CD8-positive, alpha-beta memory T cell (primary cell): ENCODE results near the gene ATP8B1. TPM values are rescaled to one million over a fixed set of nuclear protein-coding genes. Genes with fewer than 3 reads are reported as not detected.

Experiments used
- CTCF ChIA-PET: fragments of 350-600 bp; sonication (Branson Sonifier 250); formaldehyde crosslinking; loops from one replicate; lab custom pipeline; 2021; ENCODE audit warnings: antibody characterized with exemption; lab: Charles Lee
- POLR2A ChIA-PET: fragments of 350-600 bp; sonication (Branson Sonifier 250); formaldehyde crosslinking; loops from one replicate; lab custom pipeline; 2021; ENCODE audit warnings: antibody characterized with exemption; lab: Charles Lee
- DNase-seq, 5 donors: peaks; one replicate each; pipeline versions ENCODE4 v3.0.0 to v3.0.0-alpha.2; 2020 to 2022; ENCODE audit warnings: mixed read lengths in 1 of 5
- H3K27ac ChIP-seq: one replicate; pipeline ENCODE4 v1.7.0; 2013; ENCODE audit warnings: low read depth, mild to moderate bottlenecking, low read length, moderate library complexity
- H3K27me3 ChIP-seq: 2 replicates; pipeline ENCODE4 v1.7.0; 2013; ENCODE audit warnings: low read length, mild to moderate bottlenecking; ENCODE audit not compliant: insufficient read depth, poor library complexity, severe bottlenecking
- H3K36me3 ChIP-seq: 2 replicates; pipeline ENCODE4 v1.7.0; 2013; ENCODE audit warnings: mild to moderate bottlenecking, low read length, moderate library complexity; ENCODE audit not compliant: insufficient read depth
- H3K4me1 ChIP-seq: 2 replicates; pipeline ENCODE4 v1.7.0; 2013; ENCODE audit warnings: mild to moderate bottlenecking, low read length, moderate library complexity; ENCODE audit not compliant: insufficient read depth
- H3K4me3 ChIP-seq: 2 replicates; pipeline ENCODE4 v1.7.0; 2013; ENCODE audit warnings: mild to moderate bottlenecking, low read length
- H3K9me3 ChIP-seq: 2 replicates; pipeline ENCODE4 v1.7.0; 2013; ENCODE audit warnings: mild to moderate bottlenecking, low read length
- H3K27ac Mint-ChIP-seq, 8 donors: one replicate each; pipeline ENCODE4 v1.8.0; 2020 to 2021; ENCODE audit warnings: mixed read lengths in 8 of 8, mild to moderate bottlenecking in 6 of 8, inconsistent platforms in 3 of 8, moderate library complexity in 3 of 8
- H3K27me3 Mint-ChIP-seq, 2 donors: one replicate each; pipeline ENCODE4 v1.8.0; 2020 to 2021; ENCODE audit warnings: mixed read lengths in 2 of 2, mild to moderate bottlenecking in 1 of 2, moderate library complexity in 1 of 2
- H3K36me3 Mint-ChIP-seq, 3 donors: one replicate each; pipeline ENCODE4 v1.8.0; 2020 to 2021; ENCODE audit warnings: mixed read lengths in 3 of 3, inconsistent platforms in 1 of 3, mild to moderate bottlenecking in 1 of 3
- H3K4me1 Mint-ChIP-seq, 3 donors: one replicate each; pipeline ENCODE4 v1.8.0; 2020 to 2021; ENCODE audit warnings: mixed read lengths in 3 of 3, inconsistent platforms in 1 of 3, mild to moderate bottlenecking in 1 of 3
- H3K4me3 Mint-ChIP-seq, 7 donors: one replicate each; pipeline ENCODE4 v1.8.0; 2020 to 2021; ENCODE audit warnings: mixed read lengths in 7 of 7, mild to moderate bottlenecking in 6 of 7, moderate library complexity in 4 of 7, inconsistent platforms in 2 of 7
- H3K9me3 Mint-ChIP-seq, 5 donors: one replicate each; pipeline ENCODE4 v1.8.0; 2020 to 2022; ENCODE audit warnings: mixed read lengths in 5 of 5, mild to moderate bottlenecking in 3 of 5, moderate library complexity in 2 of 5, inconsistent platforms in 1 of 5
- polyA plus RNA-seq: library from polyadenylated mRNA; unstranded; fragments of 300-500 nt; fragmentation: Illumina TruSeq; gene quantifications from one replicate; pipeline ENCODE4 v1.2.3, GENCODE V29; 2021
- total RNA-seq, 2 experiments: library from RNA; stranded (reverse); gene quantifications; one replicate each; pipeline ENCODE4 v1.2.3, GENCODE V29; 2021

Gene ATP8B1
- total and polyA plus RNA-seq, 3 experiments from 2014 or later, result not detected

DNA sequence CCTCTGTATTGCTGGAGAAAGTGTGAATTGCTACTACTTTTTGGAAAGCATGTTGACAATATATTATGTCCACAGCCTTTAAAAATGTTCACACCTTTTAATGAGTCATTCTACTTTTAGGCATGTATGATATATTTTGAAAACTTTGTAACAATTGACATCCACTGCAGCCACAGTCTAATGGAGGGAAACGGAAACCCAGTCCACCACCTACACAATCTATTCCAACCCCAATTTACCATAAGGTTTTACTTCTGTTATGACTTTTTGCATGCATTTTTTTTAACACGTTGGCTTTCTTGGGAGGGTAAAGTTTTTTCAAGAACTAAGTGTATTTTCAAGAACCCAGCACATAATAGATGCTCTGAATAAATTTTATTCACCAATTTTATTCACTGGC lies 38.5 kb upstream of the ATP8B1 start:
- H3K27me3 Mint-ChIP-seq, result peaks cover 13 to 49% of the 10 kb centered on the region in 2 donors
- no peak overlapping the region for H3K4me3 Mint-ChIP-seq
- H3K27ac Mint-ChIP-seq, result no peak overlapping the region
- no peaks in the 10 kb centered on the region for H3K27me3 ChIP-seq
- H3K27ac ChIP-seq, result no peak overlapping the region
- ChIA-PET POLR2A (no interaction called here), CTCF (no interaction called here)
- H3K9me3 Mint-ChIP-seq, result peaks cover 0 to 7% (median 0%) of the 10 kb centered on the region in 5 donors
- H3K36me3 Mint-ChIP-seq, result no peaks in the 10 kb centered on the region
- H3K4me1 Mint-ChIP-seq, result peaks cover 0 to 3% (median 0%) of the 10 kb centered on the region in 3 donors
- H3K9me3 ChIP-seq, result no peaks in the 10 kb centered on the region
- H3K4me3 ChIP-seq, result no peak overlapping the region
- no peaks in the 10 kb centered on the region for H3K4me1 ChIP-seq
- H3K36me3 ChIP-seq, result no peaks in the 10 kb centered on the region
- no peak for DNase-seq

DNA sequence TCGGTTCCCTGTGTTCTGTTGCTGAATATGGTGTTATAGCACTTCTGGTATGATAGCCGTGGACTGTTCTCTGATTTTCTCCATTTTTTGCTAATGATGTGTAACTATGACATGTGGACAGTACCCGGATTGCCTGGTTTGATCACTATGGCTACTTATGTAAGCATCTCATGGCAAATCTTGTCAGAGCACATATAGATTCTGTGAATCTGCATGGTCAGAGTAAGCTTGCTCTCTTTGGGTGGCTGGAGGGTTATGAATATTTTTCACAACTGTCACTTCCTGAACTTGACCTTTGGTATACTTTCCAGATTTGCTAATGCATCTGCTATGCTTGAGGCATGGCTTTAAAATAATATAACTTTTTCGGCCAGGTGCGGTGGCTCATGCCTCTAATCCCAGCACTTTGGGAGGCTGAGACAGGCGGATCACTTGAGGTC lies 36.8 kb upstream of the ATP8B1 start:
- H3K36me3 Mint-ChIP-seq, result peaks cover 0 to 2% (median 0%) of the 10 kb centered on the region in 3 donors
- no peak for DNase-seq
- peaks cover 10 to 46% of the 10 kb centered on the region in 2 donors for H3K27me3 Mint-ChIP-seq
- POLR2A ChIA-PET, result no interaction called here
- H3K4me1 Mint-ChIP-seq, result peaks cover 0 to 3% (median 0%) of the 10 kb centered on the region in 3 donors
- no peak overlapping the region for H3K27ac ChIP-seq
- no peak overlapping the region for H3K4me3 Mint-ChIP-seq
- CTCF ChIA-PET, result no interaction called here
- no peaks in the 10 kb centered on the region for H3K4me1 ChIP-seq
- H3K27ac Mint-ChIP-seq, result no peak overlapping the region
- H3K27me3 ChIP-seq, result no peaks in the 10 kb centered on the region
- H3K9me3 Mint-ChIP-seq, result peaks cover 0 to 7% (median 0%) of the 10 kb centered on the region in 5 donors
- H3K36me3 ChIP-seq, result no peaks in the 10 kb centered on the region
- no peaks in the 10 kb centered on the region for H3K9me3 ChIP-seq
- no peak overlapping the region for H3K4me3 ChIP-seq

DNA sequence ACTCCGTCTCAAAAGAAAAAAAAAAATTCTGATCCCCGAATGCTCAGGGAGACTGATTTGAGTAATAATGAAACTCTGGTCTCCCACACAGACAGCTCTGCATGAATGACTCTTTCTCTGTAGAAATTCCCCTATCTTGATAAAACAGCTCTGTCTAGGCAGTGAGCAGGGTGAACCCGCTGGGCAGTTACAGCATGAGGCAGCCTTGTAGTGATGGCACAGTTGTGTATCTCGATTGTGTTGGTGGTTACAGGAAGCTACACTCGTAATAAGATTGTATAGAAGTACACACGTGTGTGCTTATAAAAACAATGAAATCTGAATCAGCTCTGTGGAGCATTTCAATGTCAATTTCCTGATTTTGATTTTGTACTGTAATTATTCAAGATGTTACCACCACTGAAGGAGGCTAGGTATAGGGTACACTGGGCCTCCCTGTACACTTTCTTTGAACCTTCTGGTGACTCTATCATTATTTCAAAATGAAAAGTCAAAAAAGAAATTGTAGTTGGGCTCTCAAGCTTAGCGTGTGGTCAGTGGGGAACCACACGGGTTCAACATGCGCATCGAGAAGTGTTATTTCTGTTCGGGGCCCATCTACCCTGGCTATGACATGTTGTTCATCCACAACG lies 34.9 kb upstream of the ATP8B1 start:
- no peak for DNase-seq
- Mint-ChIP-seq H3K4me3 (no peak overlapping the region), H3K9me3 (peaks cover 0 to 4% (median 0%) of the 10 kb centered on the region in 5 donors), H3K36me3 (peaks cover 0 to 2% (median 0%) of the 10 kb centered on the region in 3 donors), H3K27ac (no peak overlapping the region), H3K4me1 (peaks cover 6 to 15% (median 11%) of the 10 kb centered on the region in 3 donors), H3K27me3 (peaks cover 7 to 32% of the 10 kb centered on the region in 2 donors)
- H3K36me3 ChIP-seq, result no peaks in the 10 kb centered on the region
- CTCF ChIA-PET, result no interaction called here
- H3K27me3 ChIP-seq, result no peaks in the 10 kb centered on the region
- no peaks in the 10 kb centered on the region for H3K9me3 ChIP-seq
- H3K4me3 ChIP-seq, result no peak overlapping the region
- H3K4me1 ChIP-seq, result no peaks in the 10 kb centered on the region
- no peak overlapping the region for H3K27ac ChIP-seq
- POLR2A ChIA-PET, result no interaction called here

DNA sequence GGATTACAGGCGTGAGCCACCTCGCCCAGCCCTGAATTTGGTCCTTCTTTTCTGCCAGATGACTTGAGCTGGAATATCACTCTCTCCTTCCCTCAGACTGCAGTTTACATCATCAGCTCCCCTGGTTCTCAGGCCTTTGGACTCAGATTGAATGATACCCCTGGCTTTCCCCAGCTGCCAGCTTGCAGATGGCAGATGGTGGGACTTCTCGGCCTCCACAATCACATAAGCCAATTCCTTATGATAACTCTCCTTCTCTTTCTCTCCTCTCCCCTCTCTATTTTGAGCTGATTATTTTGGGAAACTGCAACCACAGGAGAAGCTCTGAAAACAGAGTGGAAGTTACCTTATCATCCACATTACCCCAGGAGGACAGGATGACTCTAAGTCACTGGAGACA lies 33.4 kb upstream of the ATP8B1 start:
- Mint-ChIP-seq H3K4me3 (no peak overlapping the region), H3K4me1 (peaks cover 10 to 19% (median 17%) of the 10 kb centered on the region in 3 donors), H3K27ac (peak overlapping the region in 1 of 8 donors; percentile 88), H3K36me3 (peaks cover 0 to 2% (median 0%) of the 10 kb centered on the region in 3 donors), H3K9me3 (peaks cover 2 to 8% (median 5%) of the 10 kb centered on the region in 5 donors), H3K27me3 (peaks cover 7 to 31% of the 10 kb centered on the region in 2 donors)
- POLR2A ChIA-PET, result no interaction called here
- Histone ChIP-seq H3K9me3 (no peaks in the 10 kb centered on the region), H3K27me3 (no peaks in the 10 kb centered on the region), H3K4me3 (no peak overlapping the region), H3K4me1 (no peaks in the 10 kb centered on the region), H3K27ac (no peak overlapping the region), H3K36me3 (no peaks in the 10 kb centered on the region)
- CTCF ChIA-PET, result no interaction called here
- no peak for DNase-seq

DNA sequence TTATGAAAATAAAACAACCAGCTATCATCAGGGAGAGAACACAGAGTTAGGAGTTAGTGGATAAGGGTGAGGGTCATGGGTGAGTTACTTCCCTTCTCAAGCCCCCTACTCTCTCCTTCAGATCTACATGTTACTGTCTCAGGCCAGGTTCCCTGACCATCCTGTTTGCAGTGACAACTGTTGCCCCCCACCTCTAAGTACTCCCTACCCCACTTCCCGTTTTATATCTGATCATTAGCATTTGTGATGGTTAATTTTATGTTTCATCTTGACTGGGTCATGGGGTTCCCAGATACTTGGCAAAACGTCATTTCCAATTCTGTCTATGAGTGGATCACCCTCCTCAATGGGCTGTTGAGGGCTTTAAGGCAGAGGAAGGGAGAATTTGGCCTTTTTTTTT lies 32.8 kb upstream of the ATP8B1 start:
- Mint-ChIP-seq H3K9me3 (peaks cover 2 to 8% (median 5%) of the 10 kb centered on the region in 5 donors), H3K4me3 (no peak overlapping the region), H3K27me3 (peaks cover 7 to 31% of the 10 kb centered on the region in 2 donors), H3K4me1 (peaks cover 10 to 19% (median 17%) of the 10 kb centered on the region in 3 donors), H3K36me3 (peaks cover 0 to 2% (median 0%) of the 10 kb centered on the region in 3 donors), H3K27ac (no peak overlapping the region)
- Histone ChIP-seq H3K27ac (no peak overlapping the region), H3K4me1 (no peaks in the 10 kb centered on the region), H3K27me3 (no peaks in the 10 kb centered on the region), H3K9me3 (no peaks in the 10 kb centered on the region), H3K4me3 (no peak overlapping the region), H3K36me3 (no peaks in the 10 kb centered on the region)
- ChIA-PET CTCF (no interaction called here), POLR2A (no interaction called here)
- DNase-seq, result no peak

DNA sequence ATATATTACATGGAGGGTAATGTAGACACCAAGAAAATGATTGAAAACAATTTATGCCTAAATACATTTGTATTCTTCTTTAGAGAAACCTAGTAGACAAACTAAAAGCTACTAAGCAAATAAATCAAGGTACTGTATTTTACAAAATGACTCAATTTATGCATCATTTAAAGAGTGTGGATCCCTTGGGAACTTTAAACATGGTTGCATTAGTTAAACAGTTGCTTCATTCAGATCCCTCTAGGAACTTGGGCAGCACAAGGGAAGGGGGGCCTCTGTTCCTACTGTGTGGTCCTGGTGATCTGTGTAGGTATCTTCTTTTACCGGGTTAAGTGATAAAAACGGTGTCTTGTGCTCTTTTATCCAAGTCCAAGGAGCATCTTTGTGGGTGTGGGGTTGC lies 31.5 kb upstream of the ATP8B1 start:
- Histone ChIP-seq H3K27ac (no peak overlapping the region), H3K9me3 (no peaks in the 10 kb centered on the region), H3K4me1 (no peaks in the 10 kb centered on the region), H3K27me3 (no peaks in the 10 kb centered on the region), H3K36me3 (no peaks in the 10 kb centered on the region), H3K4me3 (no peak overlapping the region)
- Mint-ChIP-seq H3K36me3 (peaks cover 0 to 4% (median 2%) of the 10 kb centered on the region in 3 donors), H3K4me3 (no peak overlapping the region), H3K9me3 (peaks cover 2 to 8% (median 5%) of the 10 kb centered on the region in 5 donors), H3K4me1 (peaks cover 10 to 19% (median 17%) of the 10 kb centered on the region in 3 donors), H3K27ac (no peak overlapping the region), H3K27me3 (peaks cover 11 to 31% of the 10 kb centered on the region in 2 donors)
- POLR2A ChIA-PET, result no interaction called here
- DNase-seq, result no peak
- CTCF ChIA-PET, result no interaction called here

DNA sequence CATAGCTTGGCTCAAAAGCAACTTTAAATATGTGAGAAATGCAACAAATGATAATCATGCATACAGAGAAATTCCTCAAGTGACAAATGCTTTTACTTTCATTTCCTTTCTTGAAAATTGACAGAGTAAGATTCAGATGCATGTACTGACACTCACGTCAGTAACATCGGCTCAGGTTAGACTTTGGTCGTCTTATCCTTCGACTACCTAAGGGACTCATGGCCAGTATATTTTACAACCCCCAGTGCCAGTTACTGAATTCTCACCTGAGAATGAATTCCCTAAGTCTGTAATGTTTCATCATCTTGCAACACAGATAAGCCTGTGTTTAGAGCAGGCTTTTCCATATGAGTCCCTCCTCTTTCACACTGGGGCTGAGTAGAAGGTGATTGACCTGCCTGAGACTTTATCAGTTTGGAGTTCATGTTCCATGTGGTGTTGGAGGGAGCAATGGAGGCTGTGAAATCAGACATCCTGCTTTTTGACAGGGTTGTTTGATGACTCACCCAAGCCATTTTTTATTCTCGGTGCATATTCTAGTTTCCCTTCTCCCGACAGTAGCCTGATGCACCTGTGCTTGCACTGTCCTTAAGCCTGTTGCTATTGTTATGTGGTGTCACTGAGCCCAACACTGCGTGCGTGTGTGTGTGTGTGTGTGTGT lies 30.5 kb upstream of the ATP8B1 start:
- Mint-ChIP-seq H3K4me3 (peak overlapping the region; percentile 24 to 83 (median 68)), H3K27ac (peak overlapping the region in 5 of 8 donors; percentile 3 to 85 (median 80)), H3K36me3 (peaks cover 0 to 4% (median 2%) of the 10 kb centered on the region in 3 donors), H3K27me3 (peaks cover 11 to 22% of the 10 kb centered on the region in 2 donors), H3K4me1 (peaks cover 10 to 19% (median 17%) of the 10 kb centered on the region in 3 donors), H3K9me3 (peaks cover 2 to 8% (median 5%) of the 10 kb centered on the region in 5 donors)
- no peak for DNase-seq
- no peaks in the 10 kb centered on the region for H3K27me3 ChIP-seq
- POLR2A ChIA-PET, result no interaction called here
- no peaks in the 10 kb centered on the region for H3K36me3 ChIP-seq
- peak overlapping the region; percentile 38 for H3K27ac ChIP-seq
- H3K4me1 ChIP-seq, result no peaks in the 10 kb centered on the region
- CTCF ChIA-PET, result no interaction called here
- peak overlapping the region; percentile 49 for H3K4me3 ChIP-seq
- H3K9me3 ChIP-seq, result no peaks in the 10 kb centered on the region

DNA sequence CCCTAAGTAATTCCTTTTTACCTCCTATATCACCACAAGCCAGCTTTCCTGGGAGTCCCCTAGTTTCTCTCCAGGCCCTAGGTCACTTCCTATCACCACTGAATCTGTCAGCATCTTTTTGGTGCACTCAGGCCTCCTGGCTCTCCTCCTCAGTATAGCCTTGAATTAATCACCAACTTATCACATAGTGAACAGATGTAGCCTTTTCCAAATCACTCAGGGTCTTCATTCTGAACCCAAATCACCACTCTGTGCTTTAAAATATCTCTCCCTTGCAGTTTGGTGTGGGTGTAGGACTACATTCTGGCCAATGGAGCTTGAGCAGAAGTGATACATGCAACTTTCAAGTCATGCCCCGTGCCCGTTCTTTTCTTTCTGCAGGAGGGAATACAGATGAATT lies 29.6 kb upstream of the ATP8B1 start:
- CTCF ChIA-PET, result no interaction called here
- Mint-ChIP-seq H3K4me3 (peak overlapping the region in 1 of 7 donors; percentile 30), H3K27ac (no peak overlapping the region)

More for the DNA sequence above, 29.6 kb upstream of the ATP8B1 start:
- H3K9me3 Mint-ChIP-seq, result peaks cover 2 to 8% (median 5%) of the 10 kb centered on the region in 5 donors
- no peak overlapping the region for H3K27ac ChIP-seq
- H3K9me3 ChIP-seq, result no peaks in the 10 kb centered on the region
- H3K27me3 ChIP-seq, result no peaks in the 10 kb centered on the region
- H3K4me3 ChIP-seq, result no peak overlapping the region
- H3K27me3 Mint-ChIP-seq, result peaks cover 5 to 15% of the 10 kb centered on the region in 2 donors
- no peaks in the 10 kb centered on the region for H3K36me3 ChIP-seq
- no peak for DNase-seq
- H3K4me1 Mint-ChIP-seq, result peaks cover 10 to 17% (median 16%) of the 10 kb centered on the region in 3 donors
- peaks cover 0 to 4% (median 2%) of the 10 kb centered on the region in 3 donors for H3K36me3 Mint-ChIP-seq
- no peaks in the 10 kb centered on the region for H3K4me1 ChIP-seq
- POLR2A ChIA-PET, result no interaction called here
